ENCODE data around the gene F7. TPM values are rescaled to one million over a fixed set of nuclear protein-coding genes. Genes with fewer than 3 reads are reported as not detected.

Gene F7
- total RNA-seq, 4 donors from 2014 or later, result 0.20 to 1.2 TPM; not detected in 2

- Histone ChIP-seq H3K4me3 (no peak overlapping the region), H3K4me1 (no peaks in the 10 kb centered on the region), H3K9me3 (no peaks in the 10 kb centered on the region), H3K27me3 (peaks cover 0 to 5% (median 0%) of the 10 kb centered on the region in 3 donors), H3K36me3 (no peaks in the 10 kb centered on the region), H3K27ac (no peak overlapping the region)
- DNase-seq (no peak), ATAC-seq (no peak)
- TF ChIP-seq CTCF (IDR thresholded peaks at IDR 0.05 in 4 of 5, conservative IDR thresholded peaks at IDR 0.05 in 1 of 5) (no peak), POLR2A (IDR thresholded peaks at IDR 0.05) (no peak)
- intact Hi-C loops (cut with DNase I; ENCODE audit: low total_unique reads), result no loop called here
- in situ Hi-C loops (cut with MboI; ENCODE audit: low sequenced_read_pairs in 4 of 4), result no loop called here
Observed at GRCh38 chr13:113058988-113059850, 46.4 kb upstream of the F7 start.

GRCh38 chr13:113059891-113060290 lies 45.7 kb upstream of the F7 start:
- H3K4me1 ChIP-seq, result no peaks in the 10 kb centered on the region
- in situ Hi-C loops (cut with MboI; ENCODE audit: low sequenced_read_pairs in 4 of 4) (no loop called here), intact Hi-C loops (cut with DNase I; ENCODE audit: low total_unique reads) (no loop called here)
- H3K9me3 ChIP-seq, result no peaks in the 10 kb centered on the region
- TF ChIP-seq POLR2A (IDR thresholded peaks at IDR 0.05) (no peak), CTCF (IDR thresholded peaks at IDR 0.05 in 4 of 5, conservative IDR thresholded peaks at IDR 0.05 in 1 of 5) (no peak)
- no peak overlapping the region for H3K27ac ChIP-seq
- no peak for DNase-seq
- no peak for ATAC-seq
- H3K36me3 ChIP-seq, result no peaks in the 10 kb centered on the region
- H3K4me3 ChIP-seq, result no peak overlapping the region
- H3K27me3 ChIP-seq, result peaks cover 0 to 5% (median 0%) of the 10 kb centered on the region in 3 donors

GRCh38 chr13:113060557-113061270 lies 44.9 kb upstream of the F7 start:
- ATAC-seq (no peak), DNase-seq (no peak)
- Histone ChIP-seq H3K4me3 (no peak overlapping the region), H3K4me1 (no peaks in the 10 kb centered on the region), H3K27ac (no peak overlapping the region), H3K27me3 (peaks cover 0 to 2% (median 0%) of the 10 kb centered on the region in 3 donors), H3K9me3 (no peaks in the 10 kb centered on the region), H3K36me3 (no peaks in the 10 kb centered on the region)
- TF ChIP-seq CTCF (IDR thresholded peaks at IDR 0.05 in 4 of 5, conservative IDR thresholded peaks at IDR 0.05 in 1 of 5) (no peak), POLR2A (IDR thresholded peaks at IDR 0.05) (no peak)
- intact Hi-C loops (cut with DNase I; ENCODE audit: low total_unique reads) (no loop called here), in situ Hi-C loops (cut with MboI; ENCODE audit: low sequenced_read_pairs in 4 of 4) (no loop called here)

GRCh38 chr13:113061271-113061625 lies 44.3 kb upstream of the F7 start:
- Histone ChIP-seq H3K4me1 (no peaks in the 10 kb centered on the region), H3K9me3 (no peaks in the 10 kb centered on the region), H3K36me3 (no peaks in the 10 kb centered on the region), H3K27me3 (no peaks in the 10 kb centered on the region), H3K27ac (no peak overlapping the region), H3K4me3 (no peak overlapping the region)
- intact Hi-C loops (cut with DNase I; ENCODE audit: low total_unique reads), result no loop called here
- in situ Hi-C loops (cut with MboI; ENCODE audit: low sequenced_read_pairs in 4 of 4), result no loop called here
- no peak for TF ChIP-seq CTCF (IDR thresholded peaks at IDR 0.05 in 4 of 5, conservative IDR thresholded peaks at IDR 0.05 in 1 of 5)
- DNase-seq (no peak), ATAC-seq (no peak)
